Activated CD4-positive, CD25-positive, alpha-beta regulatory T cell treated with anti-CD3 and anti-CD28 coated beads, Interleukin-2, amount 50 U/mL, for 24 hours (primary cell): ENCODE measurements around the gene IGSF6.
A peak's percentile ranks its signal among the peaks of the same experiment; 100 is the strongest.
"Not testable (repeated sequence)": the region's sequence is repeated elsewhere in the genome, so short reads cannot be mapped to it uniquely, and the experiment has no call there.

ENCODE experiments used
- ATAC-seq, 2 donors: fragments of 150-1000 bp; cut with Tn5 transposase; one replicate each; pipeline ENCODE4 v1.10.0; 2021; ENCODE audit warnings: mild to moderate bottlenecking in 1 of 2, moderate library complexity in 1 of 2

Gene IGSF6

DNA sequence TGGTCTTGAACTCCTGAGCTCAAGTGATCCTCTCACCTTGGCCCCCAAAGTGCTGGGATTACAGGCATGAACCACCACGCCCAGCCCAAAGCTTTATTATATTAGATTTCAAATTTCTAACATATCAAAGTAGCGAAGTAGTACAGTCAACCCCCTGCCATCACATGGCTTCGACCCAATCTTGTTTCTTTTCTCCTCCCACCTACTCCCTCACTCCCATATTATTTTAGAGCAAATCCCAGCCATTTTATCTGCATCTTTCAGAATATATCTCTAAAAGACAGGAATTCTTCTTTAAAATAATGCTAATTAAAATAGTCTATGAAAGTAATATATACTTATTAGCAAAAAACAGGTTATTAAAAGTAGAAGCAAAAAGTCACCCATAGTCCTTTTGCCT is 893 bp downstream of the IGSF6 start:
- no peak for ATAC-seq

DNA sequence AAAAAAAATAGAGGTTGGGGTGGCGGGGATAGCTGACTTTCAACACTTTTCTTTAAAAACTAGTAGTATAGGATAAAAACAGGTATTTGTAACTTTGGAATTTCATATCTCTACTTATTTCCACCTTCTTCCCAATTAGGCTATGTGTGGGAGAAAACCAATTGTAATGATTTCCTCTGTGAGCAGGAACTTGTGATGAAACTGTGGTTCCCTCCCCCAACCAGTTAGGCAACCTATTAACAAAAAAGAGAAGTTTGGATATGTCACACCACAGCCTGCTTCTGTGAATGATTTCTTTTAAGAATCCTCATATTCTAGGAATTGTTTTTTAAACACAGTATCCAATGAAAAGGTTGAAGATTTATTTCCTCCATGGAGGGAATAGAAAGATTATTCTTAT is 1.9 kb downstream of the IGSF6 start:
- no peak for ATAC-seq

DNA sequence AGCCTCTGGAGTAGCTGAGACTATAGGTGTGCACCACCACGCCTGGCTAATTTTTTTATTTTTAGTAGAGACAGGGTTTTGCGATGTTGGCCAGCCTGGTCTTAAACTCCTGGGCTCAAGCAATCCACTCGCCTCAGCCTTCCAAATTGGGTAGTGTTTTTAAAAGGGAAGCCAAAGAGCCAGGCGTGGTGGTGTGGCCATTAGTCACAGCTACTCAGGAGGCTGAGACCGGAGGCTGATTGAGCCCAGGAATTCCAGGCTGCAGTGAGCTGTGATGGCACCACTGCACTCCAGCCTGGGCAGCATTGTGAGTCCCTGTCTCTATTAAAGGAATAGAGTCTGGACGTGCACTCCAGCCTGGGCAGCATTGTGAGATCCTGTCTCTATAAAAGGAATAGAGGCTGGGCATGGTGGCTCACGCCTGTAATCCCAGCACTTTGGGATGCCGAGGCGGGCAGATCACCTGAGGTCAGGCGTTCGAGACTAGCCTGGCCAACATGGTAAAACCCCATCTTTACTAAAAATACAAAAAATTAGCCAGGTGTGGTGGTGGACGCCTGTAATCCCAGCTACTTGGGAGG is 2.5 kb downstream of the IGSF6 start:
- not testable (repeated sequence) for ATAC-seq

DNA sequence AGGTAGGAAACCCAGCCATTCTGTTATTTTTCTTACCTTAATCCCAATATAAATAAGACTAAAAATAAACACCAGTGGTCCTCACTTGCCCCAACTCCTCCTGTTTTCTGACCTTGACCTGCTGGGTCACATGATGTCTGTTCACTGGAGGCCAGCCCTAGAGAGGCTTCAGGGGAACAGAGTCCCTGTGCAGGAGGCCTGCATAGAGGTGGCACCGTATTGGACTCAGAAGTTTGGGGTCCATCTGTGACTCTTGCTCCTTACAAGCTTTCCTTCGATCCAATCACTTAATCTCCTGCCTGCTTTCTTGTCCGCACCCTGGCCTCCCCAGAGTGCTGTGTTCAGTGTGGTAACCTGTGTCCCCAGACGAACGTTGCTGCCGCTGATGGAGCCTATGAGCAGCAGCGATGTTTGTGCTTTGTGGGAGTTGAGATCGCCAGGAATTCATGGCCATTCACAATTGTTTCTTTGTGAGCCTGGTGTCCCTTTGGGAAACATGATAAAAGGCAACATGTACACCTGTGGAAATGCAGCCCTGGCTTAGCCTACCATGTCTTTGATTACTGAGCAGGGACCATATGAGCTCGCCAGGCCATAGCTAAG is 4.7 kb downstream of the IGSF6 start:
- no peak for ATAC-seq

DNA sequence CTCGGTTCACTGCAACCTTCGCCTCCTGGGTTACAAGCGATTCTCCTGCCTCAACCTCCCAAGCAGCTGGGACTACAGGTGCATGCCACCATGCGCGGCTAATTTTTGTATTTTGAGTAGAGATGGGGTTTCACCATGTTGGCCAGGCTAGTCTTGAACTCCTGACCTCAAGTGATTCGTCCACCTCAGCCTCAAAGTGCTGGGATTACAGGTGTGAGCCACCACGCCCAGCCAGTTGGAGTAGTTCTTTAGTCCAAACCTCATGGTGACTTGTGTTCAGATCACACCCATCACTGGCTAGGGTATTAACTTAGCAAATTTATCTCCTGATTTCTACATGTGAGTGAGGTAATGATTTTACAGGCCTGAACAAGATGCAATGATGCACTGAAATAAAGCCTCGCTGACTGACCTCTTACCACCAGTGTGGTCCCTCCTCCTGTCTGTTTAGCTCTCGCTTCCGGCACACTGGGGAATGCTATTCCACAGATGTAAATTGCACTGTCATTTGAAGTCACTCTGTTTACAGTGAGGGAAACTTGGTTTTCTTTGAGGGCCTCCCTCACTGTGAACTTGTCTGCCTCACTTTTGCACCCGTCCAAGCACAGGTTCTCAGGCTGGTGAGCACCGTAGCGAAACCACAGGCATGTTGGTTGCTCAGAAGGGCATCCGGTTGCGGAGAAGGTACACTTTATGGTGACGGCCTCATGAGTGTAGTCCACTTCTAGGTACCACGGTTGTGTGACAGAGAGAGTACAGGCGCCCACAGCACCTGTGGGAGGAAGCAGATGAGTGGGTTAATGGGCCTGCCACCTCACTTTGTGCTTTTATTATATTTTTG is 5.5 kb downstream of the IGSF6 start:
- ATAC-seq: peak; percentile 94 to 95

DNA sequence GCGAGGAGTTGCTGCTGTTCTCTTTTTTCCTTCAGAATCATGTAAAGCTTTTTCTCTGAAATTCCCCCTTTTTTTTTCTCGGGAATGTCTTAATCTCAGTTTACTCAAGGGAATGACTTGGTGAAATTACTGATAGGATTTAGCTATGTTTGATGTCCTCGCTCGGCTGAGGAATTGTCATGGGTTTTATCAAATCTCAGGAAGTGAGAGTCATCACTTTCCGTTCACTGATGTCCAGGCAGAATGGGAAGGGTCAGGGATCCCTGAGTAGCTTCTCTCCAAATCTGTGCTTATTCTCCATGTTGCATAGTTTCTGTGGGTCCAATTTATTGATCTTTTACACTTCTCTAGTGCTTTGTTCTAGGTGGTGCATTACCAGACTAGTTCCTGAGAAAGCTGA is 6.3 kb downstream of the IGSF6 start:
- no peak for ATAC-seq

DNA sequence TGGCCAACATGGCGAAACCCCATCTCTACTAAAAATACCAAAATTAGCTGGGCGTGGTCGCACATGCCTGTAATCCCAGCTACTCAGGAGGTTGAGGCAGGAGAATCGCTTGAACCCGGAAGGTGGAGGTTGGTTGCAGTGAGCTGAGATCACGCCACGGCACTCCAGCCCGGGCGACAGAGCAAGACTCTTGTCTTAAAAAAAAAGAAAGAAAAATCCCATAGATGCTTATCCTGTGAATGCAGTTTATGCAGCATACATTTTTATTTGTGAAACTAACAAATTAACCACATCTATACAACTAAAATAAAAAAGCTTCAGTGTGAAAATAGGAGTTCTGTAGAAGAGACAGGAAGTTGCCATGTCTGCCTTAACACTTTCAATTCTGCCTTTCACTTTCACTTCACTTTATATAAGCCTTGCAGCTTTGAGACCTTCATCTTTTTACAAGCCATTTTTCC is 7.1 kb downstream of the IGSF6 start:
- peak; percentile 50 for ATAC-seq

DNA sequence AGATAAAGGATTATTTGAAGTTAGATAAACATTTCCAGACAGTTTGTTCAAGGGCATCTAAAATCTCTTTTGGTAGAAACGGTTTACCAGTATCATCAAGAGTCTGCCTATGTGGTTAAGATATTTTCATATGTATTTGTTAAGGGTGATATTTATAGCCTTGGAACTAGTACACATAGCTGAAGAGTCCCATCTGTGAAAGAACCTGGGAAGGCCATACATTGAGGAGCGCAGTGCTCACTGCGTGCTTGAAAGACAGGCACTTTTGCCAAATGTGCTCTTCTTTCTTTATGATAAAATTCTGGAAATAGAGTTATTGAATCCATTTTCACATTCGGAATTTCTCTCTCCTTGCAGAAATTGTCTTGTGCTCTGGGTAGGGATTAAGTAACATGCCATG is 7.7 kb downstream of the IGSF6 start:
- no peak for ATAC-seq

DNA sequence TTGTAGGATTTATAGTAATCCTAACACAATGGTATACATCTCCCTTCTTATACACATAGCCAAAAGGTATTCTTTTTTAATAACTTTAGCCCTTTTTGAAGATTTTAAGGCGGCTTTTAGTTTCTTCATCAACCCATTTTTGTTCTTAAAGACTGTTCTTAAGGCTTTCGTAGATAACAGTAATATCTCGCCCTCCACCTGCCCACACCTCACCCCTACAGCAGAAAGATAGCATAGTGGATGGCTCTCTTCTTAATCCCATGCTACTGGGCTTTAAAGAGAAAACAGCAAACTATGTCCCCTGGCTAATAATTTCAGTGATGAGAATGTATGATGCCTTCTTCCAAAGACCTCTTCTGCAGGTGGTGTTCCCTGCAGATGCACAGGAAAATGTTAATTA is 8.6 kb downstream of the IGSF6 start:
- ATAC-seq: no peak

DNA sequence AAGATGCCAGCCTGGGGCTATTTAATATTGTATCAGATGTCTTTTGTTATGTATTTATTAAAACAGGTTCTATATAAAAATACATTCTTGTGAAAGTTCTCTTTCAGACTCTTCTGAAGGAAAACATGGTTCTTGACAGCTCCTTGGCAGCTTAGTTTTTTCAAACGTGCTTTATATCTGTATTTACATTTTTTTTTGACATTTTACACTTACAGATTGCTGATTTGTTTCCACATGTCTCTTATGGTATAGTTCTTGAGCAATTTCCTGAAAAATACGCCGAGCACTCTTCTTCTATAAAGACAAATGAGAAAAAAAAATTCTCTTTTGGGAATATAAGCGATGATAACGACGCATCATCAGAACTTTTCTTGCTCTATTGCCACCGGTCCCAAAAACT is 9.5 kb downstream of the IGSF6 start:
- ATAC-seq: no peak

DNA sequence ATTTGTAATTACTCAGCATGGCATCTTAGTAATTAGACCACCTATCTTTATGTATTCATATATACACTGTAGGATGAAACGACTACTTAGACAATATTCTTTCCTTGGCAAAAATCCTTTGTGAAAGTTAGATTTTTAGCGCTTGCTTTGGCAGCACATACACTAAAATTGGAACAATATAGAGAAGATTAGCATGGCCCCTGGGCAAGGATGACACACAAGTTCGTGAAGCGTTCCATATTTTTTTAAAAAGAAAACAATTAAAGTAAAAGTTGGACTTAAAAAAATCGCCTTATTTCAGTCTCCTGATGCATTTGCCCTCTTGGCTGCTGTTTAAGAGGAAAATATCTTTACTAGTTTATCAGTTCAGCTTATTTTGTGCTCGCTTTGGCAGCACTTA is 10.5 kb downstream of the IGSF6 start:
- ATAC-seq: no peak

DNA sequence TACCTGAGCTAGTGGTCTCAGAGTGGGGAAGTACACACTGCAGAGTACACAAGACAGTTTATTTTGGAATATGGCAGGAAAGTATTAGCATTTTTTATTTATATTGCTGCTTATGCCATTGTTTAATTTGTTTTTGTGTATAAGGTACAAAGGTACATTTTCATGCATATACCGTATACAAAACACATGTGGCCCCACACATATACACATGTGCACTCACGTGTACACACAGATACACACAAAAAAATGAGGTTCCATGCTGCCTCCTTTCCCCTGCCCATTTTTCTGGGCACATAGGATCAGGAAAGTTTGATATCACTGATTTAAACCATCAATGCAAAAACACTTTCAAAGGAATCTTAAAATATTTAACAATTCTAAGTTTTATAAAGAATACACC is 12.9 kb downstream of the IGSF6 start:
- no peak for ATAC-seq

DNA sequence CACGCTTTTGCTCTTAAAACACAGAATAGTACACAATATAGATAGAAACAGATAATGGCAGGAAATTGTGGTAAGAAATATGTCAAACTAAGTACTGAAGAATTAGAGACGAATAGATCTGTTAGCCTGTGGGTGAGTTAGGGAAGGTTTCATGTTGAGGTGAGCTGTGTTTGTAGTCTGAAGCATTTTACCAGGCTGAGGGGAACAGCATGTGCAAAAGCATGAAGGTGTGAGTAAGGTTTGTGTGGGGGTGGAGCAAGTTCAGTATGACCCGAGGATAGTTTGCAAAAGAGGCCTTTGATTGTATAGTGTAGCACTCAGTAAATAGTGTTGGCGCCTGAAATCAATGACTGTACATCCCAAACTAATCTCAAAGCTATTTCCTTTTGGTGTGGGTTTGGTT is 13.8 kb downstream of the IGSF6 start:
- peak; percentile 78 to 83 for ATAC-seq

DNA sequence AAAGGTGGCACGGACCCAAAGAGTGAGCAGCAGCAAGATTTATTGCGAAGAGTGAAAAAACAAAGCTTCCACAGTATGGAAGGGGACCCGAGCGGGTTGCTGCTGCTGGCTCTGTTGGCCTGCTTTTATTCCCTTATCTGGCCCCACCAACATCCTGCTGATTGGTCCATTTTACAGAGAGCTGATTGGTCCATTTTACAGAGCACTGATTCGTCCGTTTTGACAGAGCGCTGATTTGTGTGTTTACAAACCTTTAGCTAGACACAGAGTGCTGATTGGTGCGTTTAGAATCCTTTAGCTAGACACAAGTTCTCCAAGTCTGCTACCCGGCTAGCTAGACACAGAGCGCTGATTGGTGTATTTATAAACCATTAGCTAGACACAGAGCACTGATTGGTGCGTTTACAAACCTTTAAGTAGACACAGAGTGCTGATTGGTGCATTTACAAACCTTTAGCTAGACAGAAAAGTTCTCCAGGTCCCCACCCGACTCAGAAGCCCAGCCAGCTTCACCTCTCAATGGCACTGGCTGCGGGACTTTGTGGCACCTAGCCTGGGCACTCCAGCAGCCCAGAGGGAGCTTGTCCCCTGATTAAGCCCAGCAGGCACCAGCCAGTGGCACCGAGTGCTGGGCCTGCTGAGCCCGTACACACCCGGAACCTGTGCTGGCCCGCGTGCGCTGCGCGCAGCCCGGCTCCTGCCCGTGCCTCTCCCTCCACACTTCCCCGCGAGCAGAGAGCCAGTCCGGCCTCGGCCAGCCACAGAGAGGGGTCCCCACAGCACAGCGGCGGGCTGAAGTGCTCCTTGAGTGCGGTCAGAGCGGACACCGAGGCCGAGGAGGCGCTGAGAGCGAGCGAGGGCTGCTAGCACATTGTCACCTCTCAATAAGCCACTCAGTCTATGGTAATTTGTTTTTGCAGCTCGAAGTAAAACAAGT is 15.1 kb downstream of the IGSF6 start:
- no peak for ATAC-seq

DNA sequence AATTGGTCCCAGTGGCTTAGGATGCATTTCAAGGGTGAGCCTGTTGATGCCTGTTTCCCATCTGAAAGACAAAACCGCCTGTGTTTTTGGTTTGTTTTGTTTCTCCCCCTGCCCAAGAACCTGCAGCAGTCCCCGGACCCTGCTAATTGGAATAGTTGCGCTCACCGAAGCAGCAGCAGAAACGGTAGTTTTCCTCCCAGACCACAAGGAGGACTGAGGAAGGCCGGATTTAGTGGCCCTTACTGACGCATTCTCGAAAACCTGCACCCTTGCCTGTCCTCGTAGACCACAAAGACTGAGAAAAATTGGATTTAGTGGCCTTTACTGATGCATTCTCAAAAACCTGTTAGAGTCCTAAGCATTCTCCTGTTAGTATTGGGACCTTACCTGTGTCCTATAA is 16.7 kb downstream of the IGSF6 start:
- not testable (repeated sequence) for ATAC-seq

DNA sequence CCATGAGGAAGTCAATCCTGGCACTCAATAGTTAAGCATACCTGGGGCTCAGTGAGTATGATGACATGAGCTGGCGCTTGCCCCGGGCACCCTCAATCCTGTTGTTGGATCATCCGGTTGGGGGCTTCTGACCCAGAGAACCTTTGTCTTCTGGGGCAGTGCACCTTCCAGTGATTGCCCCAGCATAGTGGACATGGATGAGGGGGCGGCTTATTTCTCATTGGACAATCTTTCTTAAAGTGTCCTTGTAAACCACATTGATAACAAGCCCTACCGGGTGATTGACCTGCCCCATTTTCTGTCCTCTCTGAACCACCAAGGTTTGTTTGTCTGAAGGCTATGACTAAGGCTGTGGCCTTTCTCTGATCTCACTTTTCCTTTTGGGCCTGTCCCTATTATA is 18.2 kb downstream of the IGSF6 start:
- ATAC-seq: no peak

DNA sequence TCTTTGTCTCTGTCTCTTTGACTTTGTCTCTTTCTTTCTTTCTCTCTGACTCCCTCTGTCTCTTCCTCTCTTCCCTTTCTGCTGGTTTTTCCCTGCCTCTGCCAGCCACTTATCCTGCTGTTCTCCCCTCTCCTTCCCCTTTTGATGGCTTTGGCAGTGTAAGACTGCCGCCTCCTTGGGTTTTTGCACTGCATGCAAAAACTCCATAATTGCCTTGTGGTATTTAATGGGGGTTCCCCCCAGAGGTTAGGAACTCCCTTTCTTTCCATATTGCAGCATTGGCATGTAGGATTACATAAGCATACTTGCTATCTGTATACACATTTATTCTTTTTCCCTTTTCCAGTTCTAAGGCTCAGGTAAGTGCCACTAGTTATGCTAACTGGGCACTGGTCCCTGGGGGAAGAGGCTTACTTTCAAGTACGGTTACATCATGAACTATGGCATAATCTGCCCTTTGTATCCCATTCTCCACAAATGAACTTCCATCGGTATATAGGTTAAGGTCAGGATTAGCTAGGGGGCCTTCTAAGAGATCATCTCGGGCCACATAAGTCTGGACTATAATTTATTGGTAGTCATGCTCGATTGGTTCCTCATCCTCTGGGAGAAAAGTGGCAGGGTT is 20.3 kb downstream of the IGSF6 start:
- not testable (repeated sequence) for ATAC-seq

DNA sequence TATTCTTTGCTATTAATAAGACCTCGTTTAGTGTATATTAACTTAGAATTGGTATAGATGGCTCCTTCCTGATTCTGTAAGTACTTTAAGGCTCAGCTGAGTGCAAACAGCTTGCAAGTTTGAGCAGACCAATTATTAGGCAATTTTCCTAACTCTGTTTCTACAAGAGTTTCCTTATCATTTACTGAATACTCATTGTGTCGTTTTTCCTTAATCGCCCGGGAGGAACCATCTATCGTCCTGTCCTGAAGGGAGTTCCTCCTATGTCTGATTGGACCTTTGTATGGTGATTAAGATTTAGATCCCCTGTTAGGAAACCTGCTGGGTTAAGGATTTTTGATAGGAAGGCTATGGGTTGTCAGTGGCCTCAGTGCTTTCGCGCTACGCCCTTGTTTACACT is 21.0 kb downstream of the IGSF6 start:
- not testable (repeated sequence) for ATAC-seq

DNA sequence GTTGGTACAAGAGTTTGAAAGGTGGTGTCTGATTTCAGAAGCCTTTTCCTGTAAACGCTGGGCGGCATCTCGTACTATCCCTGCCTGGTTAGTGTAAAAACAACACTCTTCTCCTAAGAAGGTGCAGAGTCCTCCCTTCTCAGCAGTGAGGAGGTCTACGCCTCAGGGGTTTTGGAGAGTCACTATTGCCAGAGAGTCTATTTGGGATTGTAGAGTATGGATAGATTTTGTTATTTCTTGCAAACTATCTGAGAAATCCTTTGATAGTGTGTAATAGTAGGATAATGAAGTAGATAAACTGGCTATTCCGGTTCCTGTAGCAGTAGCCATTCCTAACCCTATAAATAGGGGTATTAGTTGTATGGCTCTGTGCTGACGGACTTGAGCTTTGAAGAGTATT is 21.5 kb downstream of the IGSF6 start:
- ATAC-seq: not testable (repeated sequence)

DNA sequence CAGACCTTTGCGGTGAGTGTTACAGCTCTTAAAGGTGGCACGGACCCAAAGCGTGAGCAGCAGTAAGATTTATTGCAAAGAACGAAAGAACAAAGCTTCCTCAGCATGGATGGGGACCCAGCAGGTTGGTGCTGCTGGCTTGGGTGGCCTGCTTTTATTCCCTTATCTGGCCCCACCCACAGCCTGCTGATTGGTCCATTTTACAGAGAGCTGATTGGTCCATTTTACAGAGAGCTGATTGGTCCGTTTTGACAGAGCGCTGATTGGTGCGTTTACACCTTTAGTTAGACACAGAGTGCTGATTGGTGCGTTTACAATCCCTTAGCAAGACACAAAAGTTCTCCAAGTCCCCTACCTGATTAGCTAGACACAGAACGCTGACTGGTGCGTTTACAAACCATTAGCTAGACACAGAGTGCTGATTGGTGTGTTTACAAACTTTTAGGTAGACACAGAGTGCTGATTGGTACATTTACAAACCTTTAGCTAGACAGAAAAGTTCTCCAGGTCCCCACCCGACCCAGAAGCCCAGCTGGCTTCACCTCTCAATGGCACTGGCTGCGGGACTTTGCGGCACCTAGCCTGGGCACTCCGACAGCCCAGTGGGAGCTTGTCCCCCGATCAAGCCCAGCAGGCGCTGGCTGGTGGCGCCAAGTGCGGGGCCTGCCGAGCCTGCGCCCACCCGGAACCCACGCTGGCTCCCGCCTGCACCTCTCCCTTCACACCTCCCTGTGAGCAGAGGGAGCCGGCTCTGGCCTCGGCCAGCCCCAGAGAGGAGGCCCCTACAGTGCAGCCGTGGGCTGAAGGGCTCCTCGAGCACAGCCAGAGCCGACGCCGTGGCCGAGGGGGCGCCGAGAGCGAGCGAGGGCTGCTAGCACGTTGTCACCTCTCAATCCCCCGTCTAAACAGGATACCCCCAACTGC is 22.5 kb downstream of the IGSF6 start:
- not testable (repeated sequence) for ATAC-seq

DNA sequence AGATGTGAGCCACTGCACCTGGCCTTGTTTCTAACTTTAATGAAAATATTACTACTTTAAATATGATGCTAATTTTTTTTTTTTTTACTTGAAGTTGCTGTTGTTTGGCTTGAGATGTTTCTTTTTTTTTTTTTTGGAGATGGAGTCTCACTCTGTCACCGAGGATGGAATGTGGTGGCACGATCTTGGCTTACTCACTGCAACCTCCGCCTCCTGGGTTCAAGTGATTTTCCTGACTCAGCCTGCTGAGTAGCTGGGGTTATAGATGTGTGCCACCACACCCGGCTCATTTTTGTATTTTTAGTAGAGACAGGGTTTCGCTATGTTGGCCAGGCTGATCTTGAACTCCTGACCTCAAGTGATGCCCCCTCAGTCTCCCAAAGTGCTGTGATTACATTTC is 23.6 kb downstream of the IGSF6 start:
- no peak for ATAC-seq
